GM12878 (cell line): ENCODE results near the gene SORL1. TPM values are rescaled to one million over a fixed set of nuclear protein-coding genes. Genes with fewer than 3 reads are reported as not detected.

Experiments used
- ATAC-seq: fragments of 200-7000 bp; cut with Tn5 transposase; 3 replicates; pipeline ENCODE4 v1.9.1; 2020; ENCODE audit warnings: mild to moderate bottlenecking, moderate library complexity
- BruUV-seq: library from RNA; stranded (reverse); fragments of 400-500 nt; replicated peaks from 2 replicates; lab custom pipeline; 2021; lab: Mats Ljungman, UMichigan
- CTCF ChIA-PET: fragments of 300-600 bp; sonication (Branson Sonifier 250); formaldehyde crosslinking; extraction: SDS; loops from one replicate; lab custom pipeline; 2021; ENCODE audit warnings: inconsistent platforms; lab: Yijun Ruan, JAX
- POLR2A ChIA-PET: fragments of 350-600 bp; formaldehyde crosslinking; extraction: SDS; loops from one replicate; lab custom pipeline; 2021; ENCODE audit warnings: inconsistent platforms; lab: Charles Lee
- RAD21 ChIA-PET: fragments of 300-600 bp; sonication (Branson Sonifier 250); formaldehyde crosslinking; loops from one replicate; lab custom pipeline; 2023; ENCODE audit warnings: antibody characterized with exemption; ENCODE audit not compliant: unreplicated experiment; lab: Charles Lee
- SMC1A ChIA-PET: fragments of 300-600 bp; sonication (Branson Sonifier 250); formaldehyde crosslinking; loops from one replicate; lab custom pipeline; 2023; ENCODE audit not compliant: unreplicated experiment, uncharacterized antibody; lab: Charles Lee
- DNase-seq: peaks from one replicate; pipeline ENCODE4 v3.0.0-alpha.2; 2011; ENCODE audit warnings: low read depth, low spot score
- FAIRE-seq: peaks from 3 replicates; lab custom pipeline; 2011; peaks lifted over from hg19 to GRCh38; lab: Jason Lieb, UNC
- H2AFZ ChIP-seq: 2 replicates; pipeline ENCODE4 v1.6.0; 2011; ENCODE audit warnings: low read depth, low read length, control low read depth; ENCODE audit not compliant: control insufficient read depth
- H3K27ac ChIP-seq: 2 replicates; pipeline ENCODE4 v1.5.1; 2011; ENCODE audit warnings: control low read depth; ENCODE audit not compliant: control insufficient read depth, insufficient read depth
- H3K27me3 ChIP-seq, 2 experiments: replicated peaks in 1 of 2; 2 replicates each; pipeline versions ENCODE4 v1.6.0 to v1.6.1; 2011; ENCODE audit warnings: low read length in 1 of 2; ENCODE audit not compliant: control insufficient read depth in 2 of 2, insufficient read depth in 2 of 2
- H3K36me3 ChIP-seq, 2 experiments: 2 replicates each; pipeline ENCODE4 v1.5.1; 2011; ENCODE audit warnings: low read length in 1 of 2; ENCODE audit not compliant: control insufficient read depth in 2 of 2, insufficient read depth in 2 of 2
- H3K4me1 ChIP-seq: 2 replicates; pipeline ENCODE4 v1.6.1; 2011; ENCODE audit warnings: mild to moderate bottlenecking, low read length, moderate library complexity, mixed read lengths; ENCODE audit not compliant: control insufficient read depth, insufficient read depth
- H3K4me2 ChIP-seq: 2 replicates; pipeline ENCODE4 v1.6.0; 2011; ENCODE audit warnings: control low read depth; ENCODE audit not compliant: control insufficient read depth, insufficient read depth
- H3K4me3 ChIP-seq: fragments of 200-600 bp; sonication (generic); 2 replicates; pipeline ENCODE4 v1.5.1; 2016
- H3K79me2 ChIP-seq: 2 replicates; pipeline ENCODE4 v1.6.0; 2011; ENCODE audit warnings: low read length; ENCODE audit not compliant: control insufficient read depth, insufficient read depth
- H3K9ac ChIP-seq: 2 replicates; pipeline ENCODE4 v1.8.0; 2011; ENCODE audit warnings: low read length, control low read depth, mixed read lengths; ENCODE audit not compliant: control insufficient read depth, insufficient read depth
- H3K9me3 ChIP-seq: replicated peaks from 3 replicates; pipeline ENCODE4 v1.5.1; 2011; ENCODE audit warnings: mild to moderate bottlenecking, low read length; ENCODE audit not compliant: control insufficient read depth, insufficient read depth
- H4K20me1 ChIP-seq: 2 replicates; pipeline ENCODE4 v1.6.0; 2011; ENCODE audit not compliant: control insufficient read depth, insufficient read depth
- IKZF1 ChIP-seq: fragments of 450-650 bp; conservative IDR thresholded peaks from 2 replicates; pipeline ENCODE4 v1.6.1; 2017; ENCODE audit warnings: antibody characterized with exemption, mild to moderate bottlenecking
- IKZF2 ChIP-seq, 2 experiments: fragments of 450-650 bp; IDR thresholded peaks; 2 replicates each; pipeline ENCODE4 v1.6.1; 2017; ENCODE audit warnings: mild to moderate bottlenecking in 2 of 2, moderate library complexity in 2 of 2
- SMC3 ChIP-seq: IDR thresholded peaks from 2 replicates; pipeline ENCODE4 v1.6.1; 2011; ENCODE audit warnings: low read length, improper control_type of control experiment, borderline replicate concordance
- SPI1 ChIP-seq: IDR thresholded peaks from 2 replicates; pipeline ENCODE4 v1.6.1; 2011; ENCODE audit warnings: low read depth, mild to moderate bottlenecking, low read length, moderate library complexity, borderline replicate concordance; ENCODE audit not compliant: insufficient read depth
- SRF ChIP-seq, 2 experiments: IDR thresholded peaks; 2 replicates each; pipeline ENCODE4 v1.6.1; 2011; ENCODE audit warnings: low read depth in 2 of 2, low read length in 2 of 2, mild to moderate bottlenecking in 1 of 2, moderate library complexity in 1 of 2
- TCF7 ChIP-seq: IDR thresholded peaks from 2 replicates; pipeline ENCODE4 v1.6.1; 2014; ENCODE audit warnings: antibody characterized with exemption, borderline replicate concordance
- WGBS: methylation state at CpG from one replicate; pipeline ENCODE4 v1.1.6; 2016; ENCODE audit warnings: low lambda C conversion rate; ENCODE audit not compliant: insufficient replicate concordance, insufficient coverage; ENCODE audit errors: missing lambda C conversion rate; 5-methylcytosine and 5-hydroxymethylcytosine counted together
- in situ Hi-C: fragments of 300-500 bp; cut with MboI; formaldehyde crosslinking; loops from 9 replicates; pipeline ENCODE4 v1.14.3; 2018; ENCODE audit warnings: mixed read lengths
- intact Hi-C: fragments of 100-400 bp; cut with micrococcal nuclease; formaldehyde crosslinking; loops from one replicate; pipeline ENCODE4 v1.14.2; 2022; ENCODE audit not compliant: unreplicated experiment
- polyA plus RNA-seq, 11 experiments: library from polyadenylated mRNA; depleted of rRNA in 4 of 11; unstranded in 6 of 11; stranded (reverse) in 5 of 11; fragments of >200 nt; fragmentation: Nextera tagmentation in 4 of 11; fragmentation: Illumina TruSeq in 1 of 11; extraction: Ambion mirVana in 4 of 11; extraction: Trizol in 1 of 11; gene quantifications; 1 replicate in 1 of 11; 2 replicates in 10 of 11; pipeline versions ENCODE4 v1.2.1 to v1.2.3, GENCODE V29; 2011 to 2016; ENCODE audit warnings: inconsistent platforms in 2 of 11, missing spikeins in 2 of 11, low read depth in 1 of 11
- total RNA-seq, 4 experiments: library from RNA; depleted of rRNA in 3 of 4; stranded (reverse); fragments of >200 nt in 3 of 4; fragmentation: Illumina TruSeq in 1 of 4; extraction: Trizol in 1 of 4; gene quantifications; 2 replicates each; pipeline versions ENCODE4 v1.2.1 to v1.2.3, GENCODE V29; 2013 to 2021

The SORL1 gene
- total and polyA plus RNA-seq, 10 of the 15 experiments (the other 5 are each of a cell fraction or from before 2014, with no cell fraction given), result 20.2 to 107 (median 59.9) TPM

DNA sequence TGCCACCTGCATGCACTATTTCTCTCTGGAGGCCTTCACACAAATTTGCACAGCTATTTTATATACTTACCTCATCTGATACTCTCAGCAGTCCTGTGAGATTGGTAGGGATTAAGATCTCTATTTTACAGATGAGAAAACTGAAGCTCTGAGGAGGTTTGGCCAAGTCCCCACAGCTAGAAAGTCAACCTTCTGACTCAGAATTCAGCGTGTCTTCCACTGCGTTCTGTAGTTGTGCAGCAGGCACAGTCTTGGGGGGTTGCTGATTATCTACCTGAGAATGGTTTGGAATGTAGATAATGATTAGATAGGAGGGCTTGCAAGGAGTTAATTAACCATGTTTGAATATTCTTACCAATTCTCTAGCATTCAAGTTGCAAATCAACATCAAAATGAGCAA, 2.5 kb upstream of the SORL1 start:
- Histone ChIP-seq H3K27me3 (no peaks in the 10 kb centered on the region), H3K79me2 (peaks cover 60% of the 10 kb centered on the region), H3K27ac (peak overlapping the region; percentile 76), H4K20me1 (no peaks in the 10 kb centered on the region), H3K9ac (peak overlapping the region; percentile 56), H2AFZ (no peak overlapping the region), H3K4me3 (peak overlapping the region; percentile 36; the same call in 1 of the 2 replicates), H3K36me3 (no peaks in the 10 kb centered on the region), H3K4me1 (peaks cover 59% of the 10 kb centered on the region), H3K9me3 (no peaks in the 10 kb centered on the region), H3K4me2 (peak overlapping the region; percentile 77)
- in situ Hi-C loops (loop anchor here (25.0 kb wide), 1 partner anchor 1613 kb away; the partner anchor contains the start of gene HSPA8), intact Hi-C loops (loop anchor here (1.0 to 5.0 kb wide), 3 partner anchors 32 to 141 kb away; no protein-coding TSS in a partner anchor)
- 94% methylated on average over 2 of the region's 2 CpGs for WGBS
- TF ChIP-seq IKZF1, result no peak
- TF ChIP-seq TCF7, result no peak
- RAD21 ChIA-PET, result interaction anchor here (0.7 to 12.7 kb wide), 19 partner anchors 15 to 213 kb away, joined by 3 to 232 read pairs (median 5); no protein-coding TSS in a partner anchor
- POLR2A ChIA-PET, result interaction anchor here (0.7 to 4.9 kb wide), 12 partner anchors 10 to 142 kb away, joined by 3 to 86 read pairs (median 5); no protein-coding TSS in a partner anchor
- SMC1A ChIA-PET, result interaction anchor here (0.7 to 14.0 kb wide), 22 partner anchors 10 to 212 kb away, joined by 3 to 266 read pairs (median 6); partner anchors contain the start of gene SC5D
- DNase-seq, result no peak
- no peak for ATAC-seq
- BruUV-seq, result no TSS peak
- CTCF ChIA-PET, result interaction anchor here (0.8 to 6.6 kb wide), 19 partner anchors 8 to 142 kb away, joined by 3 to 50 read pairs (median 6); no protein-coding TSS in a partner anchor
- FAIRE-seq, result no peak

DNA sequence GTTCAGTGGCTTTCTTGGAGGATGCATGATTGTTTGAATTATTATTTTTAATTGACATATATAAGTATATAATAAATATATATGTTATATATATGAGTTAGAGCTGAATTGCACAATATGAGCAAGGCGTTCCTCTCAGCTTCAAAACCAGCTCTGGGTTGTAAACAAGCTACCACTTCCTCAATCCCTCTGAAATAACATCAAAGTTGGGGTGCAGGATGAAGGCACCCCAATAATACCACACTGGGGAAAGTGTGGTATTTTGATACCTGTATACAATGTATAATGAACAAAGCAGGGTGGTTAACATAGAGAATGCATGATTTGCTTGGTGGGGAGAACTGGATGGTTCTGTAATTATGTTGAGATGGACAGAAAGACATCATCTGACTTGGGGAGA, 1.7 kb upstream of the SORL1 start:
- H3K27me3 ChIP-seq, result no peaks in the 10 kb centered on the region
- in situ Hi-C loops (loop anchor here (25.0 kb wide), 1 partner anchor 1612 kb away; the partner anchor contains the start of gene HSPA8), intact Hi-C loops (loop anchor here (5.0 kb wide), 2 partner anchors 33 to 113 kb away; no protein-coding TSS in a partner anchor)
- no peaks in the 10 kb centered on the region for H3K9me3 ChIP-seq
- no peaks in the 10 kb centered on the region for H3K36me3 ChIP-seq
- 88% methylated on average over 1 of the region's 1 CpG for WGBS
- TF ChIP-seq SPI1, result peak; percentile 68; the same call in 1 of the 2 replicates
- TF ChIP-seq SRF (IDR thresholded peaks at IDR 0.05; ENCODE audit: low read depth in 2 of 2, low read length in 2 of 2), result no peak
- 0 out of 4 replicates have a peak, but pooled peaks of 1 of the 2 experiments have one; percentile 10 for TF ChIP-seq IKZF2 (IDR thresholded peaks at IDR 0.05)
- 0 out of 2 replicates have a peak, but pooled peaks have one; percentile 1 for TF ChIP-seq SMC3
- no peak overlapping the region for H2AFZ ChIP-seq
- peaks cover 67% of the 10 kb centered on the region for H3K79me2 ChIP-seq
- peak overlapping the region; percentile 77 for H3K4me3 ChIP-seq
- H3K4me1 ChIP-seq, result peaks cover 62% of the 10 kb centered on the region
- ATAC-seq (no peak), FAIRE-seq (no peak), DNase-seq (no peak)
- no TSS peak for BruUV-seq
- peak overlapping the region; percentile 81 for H3K9ac ChIP-seq
- H3K27ac ChIP-seq, result peak overlapping the region; percentile 76
- H4K20me1 ChIP-seq, result no peaks in the 10 kb centered on the region
- H3K4me2 ChIP-seq, result peak overlapping the region; percentile 94
- ChIA-PET SMC1A (interaction anchor here (0.6 to 14.0 kb wide), 23 partner anchors 9 to 158 kb away, joined by 3 to 266 read pairs (median 6); partner anchors contain the start of gene SC5D), RAD21 (interaction anchor here (0.9 to 12.7 kb wide), 22 partner anchors 14 to 214 kb away, joined by 3 to 232 read pairs (median 6); no protein-coding TSS in a partner anchor), POLR2A (interaction anchor here (0.7 to 4.9 kb wide), 9 partner anchors 9 to 141 kb away, joined by 3 to 86 read pairs (median 8); no protein-coding TSS in a partner anchor), CTCF (interaction anchor here (0.8 to 6.6 kb wide), 23 partner anchors 9 to 141 kb away, joined by 3 to 50 read pairs (median 6); no protein-coding TSS in a partner anchor)
